Fibroblast of lung (primary cell): ENCODE data around the gene RANGRF. TPM values are rescaled to one million over a fixed set of nuclear protein-coding genes. Genes with fewer than 3 reads are reported as not detected.

ENCODE experiments used
- DNase-seq, 2 donors: peaks; one replicate each; pipeline versions ENCODE4 v3.0.0 to v3.0.0-alpha.2; 2010; ENCODE audit warnings: low read depth in 2 of 2
- H2AFZ ChIP-seq: 2 replicates; pipeline ENCODE4 v1.5.1; 2012; ENCODE audit warnings: low read length, control low read depth, inconsistent platforms
- H3K27ac ChIP-seq: 2 replicates; pipeline ENCODE4 v1.5.1; 2011; ENCODE audit warnings: low read length, control low read depth; ENCODE audit not compliant: insufficient read depth
- H3K27me3 ChIP-seq: 2 replicates; pipeline ENCODE4 v1.5.1; 2011; ENCODE audit warnings: mild to moderate bottlenecking, low read length; ENCODE audit not compliant: control insufficient read depth, insufficient read depth
- H3K36me3 ChIP-seq: 2 replicates; pipeline ENCODE4 v1.5.1; 2011; ENCODE audit warnings: low read length; ENCODE audit not compliant: control insufficient read depth, insufficient read depth
- H3K4me1 ChIP-seq: 2 replicates; pipeline ENCODE4 v1.5.1; 2011; ENCODE audit warnings: low read length; ENCODE audit not compliant: control insufficient read depth, insufficient read depth; ENCODE audit errors: extremely low read depth
- H3K4me2 ChIP-seq: 2 replicates; pipeline ENCODE4 v1.5.1; 2011; ENCODE audit warnings: low read length, control low read depth; ENCODE audit not compliant: insufficient read depth; ENCODE audit errors: extremely low read depth
- H3K4me3 ChIP-seq, 4 experiments: fragments of 200-600 bp in 1 of 4; sonication (generic) in 1 of 4; replicated peaks in 1 of 4; 2 replicates each; pipeline ENCODE4 v1.5.1; 2011 to 2016; ENCODE audit warnings: low read length in 4 of 4, low read depth in 3 of 4, mild to moderate bottlenecking in 3 of 4, control low read depth in 2 of 4, inconsistent platforms in 1 of 4, mixed read lengths in 1 of 4; ENCODE audit not compliant: insufficient read depth in 1 of 4; ENCODE audit errors: control extremely low read depth in 1 of 4
- H3K79me2 ChIP-seq: 2 replicates; pipeline ENCODE4 v1.5.1; 2012; ENCODE audit warnings: mild to moderate bottlenecking, low read length, inconsistent platforms; ENCODE audit not compliant: control insufficient read depth, insufficient read depth
- H3K9ac ChIP-seq: 2 replicates; pipeline ENCODE4 v1.5.1; 2011; ENCODE audit warnings: mild to moderate bottlenecking, low read length, control low read depth; ENCODE audit not compliant: insufficient read depth
- H3K9me3 ChIP-seq: 2 replicates; pipeline ENCODE4 v1.5.1; 2012; ENCODE audit warnings: low read depth, low read length; ENCODE audit not compliant: control insufficient read depth, insufficient read depth
- H4K20me1 ChIP-seq: 2 replicates; pipeline ENCODE4 v1.5.1; 2011; ENCODE audit warnings: low read length; ENCODE audit not compliant: control insufficient read depth, insufficient read depth; ENCODE audit errors: extremely low read depth
- EZH2 ChIP-seq: IDR thresholded peaks from 2 replicates; pipeline ENCODE4 v1.5.1; 2012; ENCODE audit warnings: low read length, control low read depth, mild to moderate bottlenecking; ENCODE audit errors: missing control alignments
- polyA plus RNA-seq, 2 donors: library from polyadenylated mRNA; depleted of rRNA in 1 of 2; stranded (reverse) in 1 of 2; unstranded in 1 of 2; fragments of >200 nt; gene quantifications; 2 replicates each; pipeline ENCODE4 v1.2.1, GENCODE V29; 2011 to 2012; ENCODE audit warnings: missing spikeins in 1 of 2
- total RNA-seq: library from RNA; depleted of rRNA; stranded (reverse); fragments of >200 nt; gene quantifications from 2 replicates; pipeline ENCODE4 v1.2.1, GENCODE V29; 2014
- TF ChIP-seq, protein P1 (sequence below), 2 donors: IDR thresholded peaks in 1 of 2; conservative IDR thresholded peaks in 1 of 2; 1 replicate in 1 of 2; 2 replicates in 1 of 2; pipeline ENCODE4 v1.5.1; 2011 to 2012; ENCODE audit warnings: low read length in 2 of 2, control low read depth in 1 of 2, inconsistent platforms in 1 of 2, low read depth in 1 of 2, mild to moderate bottlenecking in 1 of 2

RANGRF gene
- total and polyA plus RNA-seq, 2 donors (not counting 1 experiment from before 2014, with no cell fraction given) = 15.4 to 19.8 TPM

DNA sequence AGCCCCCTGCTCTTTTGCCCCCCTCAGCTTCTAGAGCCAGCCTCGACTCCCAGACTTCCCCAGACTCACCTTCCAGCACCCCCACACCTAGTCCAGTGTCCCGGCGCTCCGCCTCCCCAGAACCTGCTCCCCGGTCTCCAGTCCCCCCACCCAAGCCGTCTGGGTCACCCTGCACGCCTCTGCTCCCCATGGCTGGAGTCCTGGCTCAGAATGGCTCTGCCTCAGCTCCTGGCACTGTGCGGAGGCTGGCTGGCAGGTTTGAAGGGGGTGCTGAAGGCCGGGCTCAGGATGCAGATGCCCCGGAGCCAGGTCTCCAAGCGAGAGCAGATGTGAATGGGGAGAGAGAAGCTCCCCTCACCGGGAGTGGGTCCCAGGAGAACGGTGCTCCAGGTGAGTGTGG is 23.8 kb downstream of the RANGRF start:
- DNase-seq = no peak
- H3K79me2 ChIP-seq = no peaks in the 10 kb centered on the region

DNA sequence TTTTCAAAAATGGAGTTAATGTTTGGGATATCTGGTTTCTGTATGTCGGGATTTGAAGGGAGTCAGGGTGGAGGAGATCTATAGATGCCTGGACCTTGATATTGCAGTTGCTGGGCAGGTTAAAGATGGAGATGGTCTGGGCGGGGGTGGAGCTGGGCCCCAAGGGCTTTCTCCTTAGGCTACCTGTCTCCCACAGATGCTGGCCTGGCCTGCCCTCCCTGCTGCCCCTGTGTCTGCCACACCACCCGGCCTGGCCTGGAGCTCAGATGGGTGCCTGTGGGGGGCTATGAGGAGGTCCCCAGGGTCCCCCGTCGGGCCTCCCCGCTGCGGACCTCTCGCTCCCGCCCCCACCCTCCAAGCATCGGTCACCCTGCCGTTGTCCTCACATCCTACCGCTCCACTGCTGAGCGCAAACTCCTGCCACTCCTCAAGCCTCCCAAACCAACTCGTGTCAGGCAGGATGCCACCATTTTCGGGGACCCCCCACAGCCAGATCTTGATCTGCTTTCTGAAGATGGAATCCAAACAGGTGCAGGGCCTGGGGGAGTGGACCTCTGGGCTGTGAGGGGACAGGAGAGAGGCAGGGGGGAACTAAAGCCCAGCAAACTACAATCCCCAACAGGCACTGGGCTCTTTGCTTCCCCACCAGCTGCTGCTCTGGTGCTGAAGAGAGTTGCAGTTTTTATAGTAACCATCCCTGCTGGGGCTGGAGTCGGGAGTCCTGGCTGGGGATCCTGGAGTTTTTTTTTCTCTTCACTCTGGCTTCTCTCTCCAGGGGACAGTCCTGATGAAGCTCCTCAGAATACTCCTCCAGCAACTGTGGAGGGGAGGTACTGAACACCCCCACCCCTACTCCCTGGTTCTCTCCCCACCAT is 24.5 kb downstream of the RANGRF start:
- Histone ChIP-seq H3K79me2 (no peaks in the 10 kb centered on the region), H3K4me3 (no peak overlapping the region), H3K9me3 (no peaks in the 10 kb centered on the region), H3K27ac (no peak overlapping the region), H3K9ac (no peak overlapping the region), H3K4me2 (no peak overlapping the region), H4K20me1 (no peaks in the 10 kb centered on the region), H3K27me3 (peaks cover 42% of the 10 kb centered on the region), H3K4me1 (no peaks in the 10 kb centered on the region), H2AFZ (no peak overlapping the region), H3K36me3 (no peaks in the 10 kb centered on the region)
- no peak for DNase-seq
- TF ChIP-seq EZH2 = no peak
- TF ChIP-seq, protein P1, sequence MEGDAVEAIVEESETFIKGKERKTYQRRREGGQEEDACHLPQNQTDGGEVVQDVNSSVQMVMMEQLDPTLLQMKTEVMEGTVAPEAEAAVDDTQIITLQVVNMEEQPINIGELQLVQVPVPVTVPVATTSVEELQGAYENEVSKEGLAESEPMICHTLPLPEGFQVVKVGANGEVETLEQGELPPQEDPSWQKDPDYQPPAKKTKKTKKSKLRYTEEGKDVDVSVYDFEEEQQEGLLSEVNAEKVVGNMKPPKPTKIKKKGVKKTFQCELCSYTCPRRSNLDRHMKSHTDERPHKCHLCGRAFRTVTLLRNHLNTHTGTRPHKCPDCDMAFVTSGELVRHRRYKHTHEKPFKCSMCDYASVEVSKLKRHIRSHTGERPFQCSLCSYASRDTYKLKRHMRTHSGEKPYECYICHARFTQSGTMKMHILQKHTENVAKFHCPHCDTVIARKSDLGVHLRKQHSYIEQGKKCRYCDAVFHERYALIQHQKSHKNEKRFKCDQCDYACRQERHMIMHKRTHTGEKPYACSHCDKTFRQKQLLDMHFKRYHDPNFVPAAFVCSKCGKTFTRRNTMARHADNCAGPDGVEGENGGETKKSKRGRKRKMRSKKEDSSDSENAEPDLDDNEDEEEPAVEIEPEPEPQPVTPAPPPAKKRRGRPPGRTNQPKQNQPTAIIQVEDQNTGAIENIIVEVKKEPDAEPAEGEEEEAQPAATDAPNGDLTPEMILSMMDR (conservative IDR thresholded peaks at IDR 0.05 in 1 of 2, IDR thresholded peaks at IDR 0.05 in 1 of 2; ENCODE audit: low read depth in 1 of 2, low read length in 2 of 2) = no peak

More for the DNA sequence above, 23.8 kb downstream of the RANGRF start:
- no peaks in the 10 kb centered on the region for H3K36me3 ChIP-seq
- H3K27ac ChIP-seq = no peak overlapping the region
- H3K4me3 ChIP-seq = no peak overlapping the region
- H2AFZ ChIP-seq = no peak overlapping the region
- TF ChIP-seq, protein P1 (conservative IDR thresholded peaks at IDR 0.05 in 1 of 2, IDR thresholded peaks at IDR 0.05 in 1 of 2; ENCODE audit: low read depth in 1 of 2, low read length in 2 of 2) = no peak
- TF ChIP-seq EZH2 = no peak
- no peaks in the 10 kb centered on the region for H4K20me1 ChIP-seq
- H3K4me1 ChIP-seq = no peaks in the 10 kb centered on the region
- H3K9ac ChIP-seq = no peak overlapping the region
- H3K9me3 ChIP-seq = no peaks in the 10 kb centered on the region
- no peak overlapping the region for H3K4me2 ChIP-seq
- peaks cover 42% of the 10 kb centered on the region for H3K27me3 ChIP-seq

DNA sequence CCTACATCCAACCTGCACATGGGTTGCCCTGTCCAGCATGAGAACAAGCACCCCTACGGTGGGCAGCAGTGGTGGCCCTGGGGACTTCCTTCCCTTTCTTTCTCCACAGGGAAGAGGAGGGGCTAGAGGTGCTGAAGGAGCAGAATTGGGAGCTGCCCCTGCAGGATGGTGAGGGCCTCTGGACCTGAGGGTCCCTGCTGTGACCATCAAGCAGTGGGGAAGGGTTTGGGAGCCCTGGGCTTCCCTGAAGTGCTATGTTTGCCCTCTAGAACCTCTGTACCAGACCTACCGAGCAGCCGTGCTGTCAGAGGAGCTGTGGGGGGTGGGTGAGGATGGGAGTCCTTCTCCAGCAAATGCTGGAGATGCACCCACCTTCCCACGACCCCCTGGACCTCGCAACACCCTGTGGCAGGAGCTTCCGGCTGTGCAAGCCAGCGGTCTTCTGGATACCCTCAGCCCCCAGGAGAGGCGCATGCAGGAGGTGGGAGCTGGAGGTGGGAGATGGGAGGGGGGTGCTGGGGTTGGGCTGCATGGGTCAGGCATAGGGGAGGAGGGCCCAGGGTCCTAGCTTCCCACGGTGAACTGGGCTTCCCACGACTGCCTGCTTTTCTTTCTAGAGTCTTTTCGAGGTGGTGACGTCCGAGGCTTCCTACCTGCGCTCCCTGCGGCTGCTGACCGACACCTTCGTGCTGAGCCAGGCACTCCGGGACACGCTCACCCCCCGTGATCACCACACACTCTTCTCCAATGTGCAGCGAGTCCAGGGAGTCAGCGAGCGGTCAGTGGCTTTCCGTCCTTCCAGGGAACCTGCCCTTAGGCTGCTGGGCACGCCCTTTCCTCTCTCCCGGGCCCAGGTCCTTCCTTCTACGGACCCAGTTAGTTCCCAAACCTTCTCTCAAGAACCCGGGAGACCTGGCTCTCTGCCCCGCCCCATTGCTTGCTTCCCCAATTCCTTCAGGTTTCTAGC is 26.6 kb downstream of the RANGRF start:
- Histone ChIP-seq H3K36me3 (no peaks in the 10 kb centered on the region), H3K27ac (no peak overlapping the region), H3K4me2 (no peak overlapping the region), H3K9me3 (no peaks in the 10 kb centered on the region), H3K9ac (no peak overlapping the region), H3K27me3 (peaks cover 49% of the 10 kb centered on the region), H2AFZ (no peak overlapping the region), H3K4me1 (no peaks in the 10 kb centered on the region), H3K79me2 (no peaks in the 10 kb centered on the region), H3K4me3 (no peak overlapping the region), H4K20me1 (no peaks in the 10 kb centered on the region)
- no peak for DNase-seq
- peak; percentile 79 for TF ChIP-seq EZH2
- TF ChIP-seq, protein P1 (conservative IDR thresholded peaks at IDR 0.05 in 1 of 2, IDR thresholded peaks at IDR 0.05 in 1 of 2; ENCODE audit: low read depth in 1 of 2, low read length in 2 of 2) = no peak
